Activated CD4-positive, alpha-beta T cell treated with anti-CD3 and anti-CD28 coated beads, Interleukin-2, amount 50 U/mL, for 24 hours (primary cell): ENCODE data around the gene SPEM3.

ENCODE experiments used
- DNase-seq, 2 donors: peaks; one replicate each; pipeline ENCODE4 v3.0.0-alpha.2; 2020; ENCODE audit warnings: low read depth in 1 of 2, low spot score in 1 of 2

SPEM3 gene

DNA sequence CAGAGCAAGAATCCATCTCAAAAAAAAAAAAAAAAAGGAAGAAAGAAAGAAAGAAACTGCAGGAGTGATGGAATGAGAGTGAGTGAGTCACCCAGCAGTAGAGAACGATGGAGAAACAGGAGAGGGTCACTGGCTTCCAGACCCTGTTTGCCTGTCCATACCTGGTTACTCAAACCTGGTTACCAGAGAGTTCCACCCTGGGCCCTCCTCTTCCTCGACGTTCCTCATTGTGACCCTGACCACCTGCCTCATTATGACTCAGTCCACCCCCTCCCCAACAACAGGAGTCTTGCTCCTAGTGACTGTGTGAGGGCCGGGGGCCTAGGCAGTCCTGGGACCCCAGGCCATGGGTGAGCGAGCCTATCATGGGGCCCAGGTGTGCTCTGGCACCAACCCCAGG lies at the start of gene SPEM3:
Gene SPEM3 (plus strand): TSS at position 301 of the 400 bp plus-strand sequence. CDS start 46 bp downstream, at position 347.
- DNase-seq: no peak

DNA sequence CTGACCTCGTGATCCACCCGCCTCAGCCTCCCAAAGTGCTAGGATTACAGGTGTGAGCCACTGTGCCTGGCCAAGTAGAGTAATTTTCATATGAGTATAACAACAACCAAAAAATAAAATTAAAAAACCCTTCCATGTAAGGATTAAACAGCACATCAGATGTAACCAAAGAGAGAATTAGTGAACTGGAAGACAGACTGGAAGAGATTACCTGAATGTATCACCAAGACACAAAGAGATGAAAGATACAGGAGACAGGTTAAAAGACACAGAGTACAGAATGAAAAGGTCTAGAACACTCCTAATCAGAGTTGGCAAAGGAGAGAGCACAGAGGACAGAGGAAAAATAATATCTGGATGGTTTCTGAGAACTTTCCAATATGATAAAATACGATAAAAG lies 49.5 kb upstream of the SPEM3 start:
- DNase-seq: no peak

DNA sequence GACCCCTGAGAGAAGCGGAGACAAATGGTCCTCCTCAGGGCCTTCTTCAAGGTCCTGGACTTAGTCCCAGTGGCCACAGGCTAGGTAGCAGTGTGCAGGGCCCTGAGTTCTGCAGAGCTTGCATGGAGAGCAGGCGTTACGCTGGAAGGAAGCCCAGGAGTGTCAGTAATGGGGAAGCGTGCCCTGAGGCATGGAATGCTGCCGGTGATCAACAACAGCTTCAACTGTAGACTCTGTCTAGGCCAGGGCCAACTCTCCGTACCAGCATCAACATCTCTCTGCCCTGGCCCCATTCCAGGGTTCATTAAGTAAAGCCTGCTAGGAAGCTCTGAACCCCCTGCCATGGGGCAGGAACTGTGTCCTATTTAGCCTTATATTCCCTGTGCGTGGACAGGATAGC lies 48.3 kb upstream of the SPEM3 start:
- no peak for DNase-seq

DNA sequence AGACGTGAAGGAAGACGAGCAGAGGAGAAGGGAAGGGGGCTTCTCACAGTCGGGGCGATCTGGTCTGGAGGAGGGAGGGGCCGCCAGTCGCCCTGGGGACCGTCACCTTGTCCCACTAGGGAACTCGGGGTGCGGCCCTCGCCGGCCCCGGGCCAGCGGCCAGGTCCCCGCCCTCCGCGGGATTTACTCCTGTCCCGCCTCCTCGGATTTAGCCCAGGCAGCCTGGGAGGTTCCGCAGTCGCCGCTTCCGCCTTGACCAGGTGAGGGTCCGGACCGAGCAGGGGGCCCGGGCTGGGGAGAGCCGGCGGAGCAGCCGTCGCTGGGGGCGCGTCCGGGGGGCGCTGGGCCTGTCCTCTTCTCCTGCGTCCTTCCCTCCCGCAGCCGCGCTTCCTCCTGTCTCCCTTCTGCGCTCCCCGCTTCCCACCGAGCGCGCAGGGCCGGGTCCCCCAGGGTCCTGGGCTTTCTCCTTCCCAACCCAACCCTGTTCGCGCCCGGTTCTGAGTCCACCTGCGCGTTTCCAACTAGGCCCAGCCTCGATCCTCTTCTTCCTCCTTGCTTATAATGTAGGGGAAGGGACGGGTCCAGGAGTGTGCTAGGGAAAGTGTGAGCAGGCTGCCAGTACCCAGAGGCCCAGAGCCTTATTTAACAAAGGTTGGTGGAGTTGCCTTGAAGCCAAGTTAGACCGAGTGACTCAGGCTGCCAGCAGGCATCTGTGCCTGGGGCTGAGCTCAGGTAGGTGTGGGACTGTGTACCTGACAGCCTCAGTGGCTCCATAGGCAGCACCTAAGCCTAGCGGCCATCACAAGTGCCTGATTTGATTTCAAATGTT lies 47.6 kb upstream of the SPEM3 start, which contains the start of gene TNK1:
Gene TNK1 (plus strand): TSS at position 235 of the 829 bp plus-strand sequence. CDS start 1,838 bp downstream, outside the sequence.
- DNase-seq: no peak

DNA sequence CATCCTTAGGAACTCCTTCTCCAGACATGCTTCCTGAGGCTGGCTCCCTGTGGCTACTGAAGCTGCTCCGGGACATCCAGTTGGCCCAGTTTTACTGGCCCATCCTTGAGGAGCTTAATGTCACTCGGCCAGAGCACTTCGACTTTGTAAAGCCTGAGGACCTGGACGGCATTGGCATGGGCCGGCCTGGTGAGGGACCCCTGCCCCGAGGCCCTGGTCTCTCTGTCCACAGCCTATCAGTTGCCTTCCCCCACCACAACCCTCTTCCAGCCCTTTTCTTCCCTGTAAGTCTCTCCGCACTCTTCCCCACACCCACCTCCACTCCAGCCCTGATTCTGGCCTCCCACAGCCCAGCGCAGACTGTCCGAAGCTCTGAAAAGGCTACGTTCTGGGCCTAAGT lies 45.8 kb upstream of the SPEM3 start:
- no peak for DNase-seq

DNA sequence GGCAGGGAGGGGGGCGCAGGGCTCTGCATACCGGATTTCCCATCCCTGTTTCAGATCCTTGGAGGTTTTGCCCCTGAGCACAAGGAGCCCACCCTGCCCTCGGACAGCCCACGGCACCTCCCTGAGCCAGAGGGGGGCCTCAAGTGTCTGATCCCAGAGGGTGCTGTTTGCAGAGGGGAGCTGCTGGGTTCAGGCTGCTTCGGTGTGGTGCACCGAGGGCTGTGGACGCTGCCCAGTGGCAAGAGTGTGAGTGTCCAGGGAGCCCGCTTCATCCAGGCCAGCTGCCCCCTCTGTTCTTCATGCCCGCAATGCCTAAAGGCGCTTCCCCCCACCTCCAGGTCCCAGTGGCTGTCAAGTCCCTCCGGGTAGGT lies 45.3 kb upstream of the SPEM3 start:
- no peak for DNase-seq

DNA sequence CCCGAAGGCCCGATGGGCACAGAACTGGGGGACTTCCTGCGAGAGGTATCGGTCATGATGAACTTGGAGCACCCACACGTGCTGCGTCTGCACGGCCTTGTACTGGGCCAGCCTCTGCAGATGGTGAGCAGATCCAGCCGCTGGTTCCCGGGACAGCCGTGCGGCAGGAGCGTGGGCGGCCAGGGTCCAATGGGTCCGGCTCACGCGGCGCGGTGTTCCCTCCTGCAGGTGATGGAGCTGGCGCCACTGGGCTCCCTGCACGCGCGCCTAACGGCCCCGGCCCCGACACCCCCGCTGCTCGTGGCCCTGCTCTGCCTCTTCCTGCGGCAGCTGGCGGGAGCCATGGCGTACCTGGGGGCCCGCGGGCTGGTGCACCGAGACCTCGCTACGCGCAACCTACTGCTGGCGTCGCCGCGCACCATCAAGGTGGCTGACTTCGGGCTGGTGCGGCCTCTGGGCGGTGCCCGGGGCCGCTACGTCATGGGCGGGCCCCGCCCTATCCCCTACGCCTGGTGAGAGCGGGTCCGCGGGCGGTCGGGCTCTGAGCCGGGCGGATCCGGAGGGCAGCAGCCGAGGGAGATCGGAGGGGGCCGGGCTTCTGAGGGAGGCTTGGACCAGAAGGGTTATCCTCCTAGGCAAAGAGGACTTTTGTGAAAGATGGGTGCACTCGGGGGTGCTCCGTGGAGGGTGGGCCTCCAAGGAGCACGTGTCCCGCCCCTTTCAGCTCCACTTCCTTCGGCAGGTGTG lies 44.7 kb upstream of the SPEM3 start:
- peak; percentile 51 to 59 for DNase-seq

DNA sequence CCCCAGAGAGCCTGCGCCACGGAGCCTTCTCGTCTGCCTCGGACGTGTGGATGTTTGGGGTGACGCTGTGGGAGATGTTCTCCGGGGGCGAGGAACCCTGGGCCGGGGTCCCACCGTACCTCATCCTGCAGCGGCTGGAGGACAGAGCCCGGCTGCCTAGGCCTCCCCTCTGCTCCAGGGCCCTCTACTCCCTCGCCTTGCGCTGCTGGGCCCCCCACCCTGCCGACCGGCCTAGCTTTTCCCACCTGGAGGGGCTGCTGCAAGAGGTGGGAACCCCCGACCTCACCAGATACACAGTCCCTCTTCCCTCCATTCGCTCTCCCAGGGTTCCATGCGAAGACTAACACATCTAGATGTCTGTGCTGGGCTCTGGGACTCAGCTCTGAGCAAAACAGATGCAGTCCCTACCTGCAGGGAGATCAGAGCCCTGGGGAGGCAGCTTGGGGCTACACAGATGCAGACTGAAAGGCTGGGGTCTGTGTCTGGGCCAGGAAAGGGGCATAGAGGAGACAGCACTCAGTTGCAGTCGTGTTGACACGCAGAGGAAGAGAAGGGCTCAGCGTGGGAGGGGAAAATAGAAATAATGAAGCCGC lies 44.1 kb upstream of the SPEM3 start:
- no peak for DNase-seq

DNA sequence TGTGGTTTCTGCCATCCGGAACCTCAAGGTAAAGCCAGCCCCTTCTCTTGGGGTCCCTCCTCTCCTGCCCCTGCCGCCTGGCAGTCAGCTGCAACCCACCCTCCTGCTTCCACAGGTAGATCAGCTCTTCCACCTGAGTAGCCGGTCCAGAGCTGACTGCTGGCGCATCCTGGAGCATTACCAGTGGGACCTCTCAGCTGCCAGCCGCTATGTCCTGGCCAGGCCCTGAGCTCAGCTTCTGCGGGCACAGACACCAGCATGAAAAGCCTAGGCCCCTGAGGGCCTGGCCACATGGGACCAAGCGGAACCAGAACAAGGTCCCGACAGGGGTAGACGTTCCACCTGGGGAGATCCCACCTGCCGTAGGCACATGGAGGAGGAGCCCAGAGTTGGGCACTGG lies 39.8 kb upstream of the SPEM3 start:
- no peak for DNase-seq

DNA sequence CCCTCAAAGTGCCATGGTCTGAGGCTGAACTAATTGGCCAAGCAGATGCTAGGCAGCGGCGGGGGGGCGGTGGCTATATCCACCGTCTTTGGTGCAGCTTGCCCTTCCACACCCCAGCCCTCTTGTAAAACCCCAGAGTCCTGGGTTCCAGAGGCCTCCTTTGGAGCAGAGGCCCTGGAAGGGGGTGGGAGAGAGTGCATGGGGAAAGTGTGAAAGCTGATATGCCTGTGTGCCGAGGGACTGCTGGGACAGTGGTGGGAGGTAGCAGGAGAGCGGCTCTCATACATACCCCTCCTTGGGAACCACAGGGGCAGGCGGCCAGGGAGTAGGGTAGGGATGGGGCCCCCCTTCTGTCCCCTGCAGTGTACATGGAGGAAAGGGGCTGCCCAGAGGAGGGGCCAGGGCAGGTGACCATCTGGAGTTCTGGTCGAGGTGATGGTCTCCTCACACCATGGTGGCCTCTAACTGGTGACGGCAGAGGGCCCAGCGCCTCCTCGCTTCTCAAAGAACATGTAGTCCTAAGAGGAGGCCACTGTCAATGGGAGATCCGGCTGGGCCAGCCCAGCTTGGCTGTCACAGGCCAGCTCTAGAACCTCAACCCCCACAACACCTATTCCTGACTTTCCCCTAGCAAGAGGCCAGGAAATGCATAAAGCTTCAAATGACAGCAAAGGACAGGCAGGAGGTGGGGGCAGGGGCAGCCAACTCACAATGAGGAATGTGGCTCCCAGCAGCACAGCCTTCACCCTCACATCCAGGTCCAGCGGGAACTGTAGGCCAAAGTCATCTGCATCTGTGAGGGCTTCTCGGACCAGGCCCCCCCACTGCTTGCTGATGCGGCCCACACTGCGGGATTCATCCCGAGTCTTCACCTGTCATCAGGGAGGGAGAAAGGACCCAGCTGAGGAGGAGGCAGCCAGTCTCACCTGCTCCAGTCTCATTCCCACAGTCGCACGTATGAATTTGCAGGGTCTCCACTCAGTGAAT lies 38.4 kb upstream of the SPEM3 start:
- DNase-seq: no peak

DNA sequence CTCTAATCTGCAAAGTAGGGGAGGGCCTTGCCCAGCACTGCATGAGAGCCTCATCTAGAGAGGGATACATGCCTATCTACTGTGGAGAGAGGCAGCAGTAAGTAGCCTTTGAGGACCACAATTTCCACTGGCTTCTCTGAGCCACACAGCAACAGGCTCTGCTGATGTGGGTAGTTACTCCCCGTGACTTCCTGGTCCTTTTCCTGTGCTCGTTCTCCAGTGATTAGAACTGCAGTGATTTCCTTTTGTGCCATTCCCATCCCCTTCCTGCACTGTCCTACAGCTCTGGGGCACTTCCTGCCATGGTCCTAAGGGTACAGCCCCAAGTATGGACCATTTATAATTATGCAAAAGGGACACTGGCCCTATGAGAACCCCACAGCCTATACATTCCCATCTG lies 37.4 kb upstream of the SPEM3 start:
- DNase-seq: no peak

DNA sequence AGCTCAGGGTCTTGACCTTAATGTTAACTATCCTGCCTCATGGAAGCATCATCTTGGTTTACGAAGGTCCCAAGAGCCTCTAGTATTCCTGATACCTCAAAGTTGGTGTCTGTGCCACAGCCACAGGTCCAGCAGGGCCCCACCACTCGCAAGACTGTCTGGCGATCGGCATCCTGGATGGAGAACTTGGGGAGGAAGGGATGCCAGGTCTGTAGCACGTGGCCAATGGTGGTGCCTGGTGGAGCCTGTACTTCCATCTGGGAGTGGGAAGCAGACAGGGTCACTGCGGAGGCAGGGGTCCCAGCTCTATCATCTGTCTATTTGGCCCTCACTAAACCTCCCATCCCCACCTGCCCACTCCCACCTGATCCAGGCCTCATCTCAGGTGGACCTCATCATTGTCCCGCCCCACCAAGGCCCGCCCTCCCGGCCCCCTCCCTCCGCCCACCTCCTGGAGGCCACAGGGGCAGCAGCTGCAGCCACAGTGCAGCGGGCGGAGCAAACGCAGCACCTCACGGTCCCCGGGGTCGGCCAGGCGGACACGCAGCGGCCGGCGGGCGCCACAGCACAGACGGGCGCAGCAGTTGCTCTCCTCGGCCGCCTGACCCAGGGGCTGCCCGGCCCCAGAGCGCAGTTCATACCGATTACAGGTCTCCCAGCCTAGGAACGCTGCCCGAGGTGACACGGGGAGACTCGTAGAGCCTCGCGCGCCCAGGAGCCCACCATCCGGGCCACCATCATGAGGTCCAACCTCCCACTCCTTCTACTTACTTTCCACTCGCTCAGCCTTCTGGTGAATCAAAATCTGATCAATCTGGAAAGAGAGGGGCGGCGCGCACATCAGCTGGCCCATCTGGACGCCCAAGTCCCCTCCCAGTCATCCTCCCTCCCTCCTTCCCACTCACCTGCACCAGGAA lies 35.7 kb upstream of the SPEM3 start:
- DNase-seq: no peak

DNA sequence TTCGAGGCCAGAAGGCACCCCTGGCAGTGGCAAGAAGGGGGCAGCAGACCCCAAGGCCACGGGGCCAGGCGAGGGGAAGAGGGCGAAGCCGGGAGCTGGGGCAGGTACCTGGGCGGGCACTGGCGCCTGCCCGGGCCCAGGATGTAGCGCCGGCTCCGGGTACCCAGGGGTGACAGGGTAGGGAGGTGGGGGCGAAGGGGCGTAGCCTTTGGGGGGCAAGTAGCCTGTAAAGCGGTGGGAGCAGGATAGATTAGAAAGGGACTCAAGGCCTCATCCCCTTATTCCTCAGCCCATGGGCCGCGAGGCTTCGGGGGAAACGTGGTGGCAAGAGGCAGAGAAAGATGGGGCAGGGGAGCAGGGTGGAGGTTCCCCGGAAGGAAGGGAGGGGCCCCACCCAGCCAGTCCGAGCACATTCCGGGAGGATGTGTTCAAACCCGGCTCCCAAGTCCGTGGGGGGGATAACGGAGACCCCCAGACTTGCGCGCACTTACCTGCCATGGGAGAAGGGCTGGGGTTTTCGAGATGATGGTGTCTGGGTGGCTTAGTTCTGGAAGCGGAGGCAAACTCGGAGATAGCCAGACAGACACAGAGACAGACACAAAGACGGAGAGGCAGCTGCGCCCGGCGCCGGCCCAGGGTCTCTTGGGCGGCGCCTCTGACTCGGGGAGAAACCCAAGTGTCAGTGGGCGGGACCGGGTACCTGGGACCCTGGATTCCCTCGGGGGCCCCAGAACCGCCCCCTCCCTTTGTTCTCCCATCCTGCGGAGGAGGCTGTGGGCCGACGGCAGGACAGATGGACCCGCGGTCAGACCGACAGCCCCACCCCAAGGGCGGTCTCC lies 34.8 kb upstream of the SPEM3 start:
- DNase-seq: no peak

DNA sequence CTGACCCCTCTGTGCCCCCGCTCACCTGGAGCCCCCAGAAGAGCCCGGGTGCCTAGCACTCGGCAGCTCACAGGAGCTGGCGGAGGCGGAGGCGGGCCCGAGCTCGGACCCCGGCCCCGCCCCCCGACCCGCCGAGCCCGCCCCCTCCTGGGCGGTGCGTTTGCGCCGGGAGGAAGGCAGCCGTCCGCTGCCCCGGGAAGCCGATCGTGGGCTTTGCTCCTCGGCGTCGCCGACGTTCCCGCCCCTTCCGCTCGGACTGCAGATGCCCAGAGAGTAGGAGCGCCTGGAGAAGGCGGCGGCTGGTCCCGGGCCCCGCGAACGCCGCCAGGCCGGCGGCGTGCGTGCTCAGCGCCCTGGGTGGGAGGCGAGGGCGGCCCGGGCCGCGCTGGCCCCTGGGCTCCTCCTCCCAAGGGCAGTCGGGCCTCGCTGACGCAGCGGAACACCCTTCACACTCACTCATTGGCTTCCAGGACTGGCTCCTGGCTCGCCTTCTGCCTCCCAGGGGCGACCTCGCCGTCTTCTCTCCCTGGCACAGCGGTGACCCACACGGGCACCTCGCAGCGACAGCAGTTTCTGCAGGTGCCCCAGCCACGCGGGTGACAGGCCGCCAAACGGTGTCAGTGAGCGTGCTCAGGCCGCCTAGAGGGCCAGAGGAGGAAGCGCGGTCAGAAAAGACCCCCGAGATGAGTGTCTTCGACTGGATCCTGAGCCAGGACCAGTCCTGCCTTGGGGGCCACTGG lies 34.0 kb upstream of the SPEM3 start, which contains the start of gene PLSCR3:
Gene PLSCR3 (minus strand): TSS at position 74 of the 740 bp plus-strand sequence. CDS start 415 bp downstream, outside the sequence.
- DNase-seq: peak; percentile 71 to 75

DNA sequence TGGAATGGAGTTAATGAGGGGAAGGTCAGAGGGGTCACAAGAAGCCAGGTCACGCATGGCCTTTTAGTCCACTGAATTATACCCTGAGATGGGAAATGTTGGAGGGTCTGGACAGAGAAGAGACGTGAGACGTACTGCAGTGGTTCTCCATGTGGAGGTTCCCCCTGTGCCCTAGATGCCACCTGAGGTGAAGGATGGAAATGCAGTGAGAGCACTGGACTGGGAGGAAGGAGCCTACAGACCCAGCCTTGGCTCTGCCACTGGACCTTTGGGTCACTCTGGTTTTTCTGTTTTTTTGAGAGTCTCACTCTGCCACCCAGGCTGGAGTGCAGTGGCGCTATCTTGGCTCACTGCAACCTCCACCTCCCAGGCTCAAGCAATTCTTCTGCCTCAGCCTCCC lies 32.5 kb upstream of the SPEM3 start:
- DNase-seq: no peak

DNA sequence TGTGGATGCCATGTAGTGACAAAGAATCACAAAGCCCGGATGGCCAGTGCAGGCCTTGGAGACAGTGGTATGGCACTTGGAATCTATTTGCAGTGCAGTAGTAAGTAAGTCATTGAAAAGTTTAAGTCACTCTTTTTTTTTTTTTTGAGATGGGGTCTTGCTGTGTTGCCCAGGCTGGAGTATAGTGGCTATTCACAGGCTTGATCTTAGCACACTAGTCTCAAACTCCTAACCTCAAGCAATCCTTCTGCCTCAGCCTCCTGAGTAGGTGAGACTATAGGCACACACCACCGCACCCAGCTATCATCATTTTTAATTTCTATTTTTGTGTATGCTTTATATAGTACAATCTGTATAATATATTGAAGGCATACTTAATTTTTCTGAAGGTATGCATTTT lies 30.0 kb upstream of the SPEM3 start:
- no peak for DNase-seq

DNA sequence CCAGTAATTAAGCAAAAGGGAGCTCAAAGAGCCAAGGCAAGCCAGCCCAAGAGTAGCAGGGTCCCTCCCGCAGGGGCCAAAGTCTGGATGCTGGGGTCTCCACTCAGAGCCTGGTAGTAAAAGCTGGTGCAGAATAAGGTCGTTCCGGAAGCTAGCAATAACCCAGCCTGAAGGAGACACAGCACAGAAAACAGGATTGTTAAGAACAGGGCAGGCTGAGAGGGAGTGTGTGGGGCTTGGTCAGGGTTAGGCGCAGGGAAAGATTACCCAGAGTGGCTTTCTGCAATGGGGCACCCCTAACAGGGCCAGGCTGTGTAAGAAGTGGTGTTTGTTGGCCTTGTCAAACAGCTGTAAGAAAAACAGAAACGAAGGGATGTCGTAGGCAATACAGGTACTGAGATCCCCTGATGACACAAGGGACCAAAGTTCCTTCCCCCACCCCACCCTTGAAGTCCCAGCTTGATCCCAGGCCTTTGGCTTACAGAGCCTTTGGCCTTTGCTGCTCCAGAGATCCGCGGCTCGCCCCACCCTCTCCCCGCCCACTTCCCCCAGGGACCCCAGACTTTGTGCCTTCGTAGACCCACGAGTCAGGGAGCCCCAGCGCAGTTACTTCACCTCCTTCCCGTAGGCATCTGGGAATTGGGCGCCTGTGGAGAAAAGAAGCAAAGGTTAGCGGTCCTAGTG lies 25.5 kb upstream of the SPEM3 start:
- no peak for DNase-seq

DNA sequence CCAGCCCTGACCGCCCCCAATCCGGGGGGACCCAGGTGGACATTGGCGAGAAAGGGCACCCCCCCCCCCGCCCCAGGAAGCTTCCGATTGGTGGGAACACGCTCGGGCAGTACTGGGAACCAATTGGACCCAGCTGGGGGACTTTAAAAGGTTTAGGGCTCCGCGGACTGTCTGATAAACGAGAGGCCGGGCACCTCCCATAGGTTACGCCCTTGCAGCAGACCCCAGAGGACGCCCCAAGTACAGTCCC lies 25.0 kb upstream of the SPEM3 start:
- no peak for DNase-seq
